HepG2 (cell line): ENCODE data around the gene PRKAG1. TPM values are rescaled to one million over a fixed set of nuclear protein-coding genes. Genes with fewer than 3 reads are reported as not detected.

Source experiments
- ARHGAP35 ChIP-seq: sonication (generic); formaldehyde crosslinking; IDR thresholded peaks from 2 replicates; pipeline ENCODE4 v1.9.0; 2022; ENCODE audit warnings: mild to moderate bottlenecking, inconsistent platforms, moderate library complexity, missing genetic modification reagents, borderline replicate concordance
- ARID3A ChIP-seq: IDR thresholded peaks from 2 replicates; pipeline ENCODE4 v1.6.1; 2012; ENCODE audit warnings: low read depth, low read length, improper control_type of control experiment
- DNMT3B ChIP-seq: conservative IDR thresholded peaks from 2 replicates; pipeline ENCODE4 v1.6.1; 2016; ENCODE audit warnings: missing biosample characterization, control low read depth
- FOXC1 ChIP-seq: sonication (generic); formaldehyde crosslinking; IDR thresholded peaks from 2 replicates; pipeline ENCODE4 v1.8.0; 2022; ENCODE audit warnings: mild to moderate bottlenecking, missing genetic modification reagents, borderline replicate concordance
- HNRNPUL1 ChIP-seq: fragments of 200-400 bp; formaldehyde crosslinking; IDR thresholded peaks from 2 replicates; pipeline ENCODE4 v1.6.1; 2017; ENCODE audit warnings: low read depth, mild to moderate bottlenecking, low read length, moderate library complexity
- HOXA7 ChIP-seq: sonication (generic); formaldehyde crosslinking; IDR thresholded peaks from 2 replicates; pipeline ENCODE4 v1.8.1; 2022; ENCODE audit warnings: mild to moderate bottlenecking, missing genetic modification reagents, moderate library complexity
- KAT2B ChIP-seq: fragments of 150-350 bp; IDR thresholded peaks from 2 replicates; pipeline ENCODE4 v1.6.1; 2014; ENCODE audit warnings: low read depth, low read length, borderline replicate concordance
- KLF11 ChIP-seq: IDR thresholded peaks from 2 replicates; pipeline ENCODE4 v1.6.1; 2016; ENCODE audit warnings: missing compliant biosample characterization
- MYC ChIP-seq: sonication (generic); formaldehyde crosslinking; IDR thresholded peaks from 2 replicates; pipeline ENCODE4 v1.9.0; 2021; ENCODE audit warnings: missing genetic modification reagents, borderline replicate concordance
- PCBP2 ChIP-seq: fragments of 200-400 bp; formaldehyde crosslinking; optimal IDR thresholded peaks from 2 replicates; pipeline ENCODE3; 2018; ENCODE audit warnings: low read length, low read depth; ENCODE audit not compliant: poor library complexity, severe bottlenecking
- RBAK ChIP-seq: sonication (generic); formaldehyde crosslinking; IDR thresholded peaks from 2 replicates; pipeline ENCODE4 v1.5.1; 2020; ENCODE audit warnings: mild to moderate bottlenecking, missing genetic modification reagents
- RNF219 ChIP-seq: sonication (generic); formaldehyde crosslinking; IDR thresholded peaks from 2 replicates; pipeline ENCODE4 v1.5.0; 2020; ENCODE audit warnings: mild to moderate bottlenecking, missing genetic modification reagents
- SMARCE1 ChIP-seq: fragments of 450-650 bp; IDR thresholded peaks from 2 replicates; pipeline ENCODE4 v1.6.1; 2017; ENCODE audit warnings: borderline replicate concordance
- TARDBP ChIP-seq: sonication (generic); formaldehyde crosslinking; IDR thresholded peaks from 2 replicates; pipeline ENCODE4 v1.8.0; 2022; ENCODE audit warnings: mild to moderate bottlenecking, missing genetic modification reagents
- ZBTB37 ChIP-seq: sonication (generic); formaldehyde crosslinking; IDR thresholded peaks from 2 replicates; pipeline ENCODE4 v1.4.0; 2020; ENCODE audit warnings: mild to moderate bottlenecking, missing genetic modification reagents
- ZNF678 ChIP-seq: sonication (generic); formaldehyde crosslinking; IDR thresholded peaks from 2 replicates; pipeline ENCODE4 v1.4.0; 2020; ENCODE audit warnings: mild to moderate bottlenecking, missing genetic modification reagents
- ZNF792 ChIP-seq: IDR thresholded peaks from 2 replicates; pipeline ENCODE4 v1.6.1; 2016
- ZNF816 ChIP-seq: sonication (generic); formaldehyde crosslinking; IDR thresholded peaks from 2 replicates; pipeline ENCODE4 v1.8.0; 2022; ENCODE audit warnings: missing genetic modification reagents, mild to moderate bottlenecking, borderline replicate concordance
- polyA plus RNA-seq, 8 experiments: library from polyadenylated mRNA; depleted of rRNA in 3 of 8; stranded (reverse) in 7 of 8; unstranded in 1 of 8; fragments of >200 nt; fragmentation: Illumina TruSeq in 4 of 8; extraction: Trizol in 4 of 8; gene quantifications; 2 replicates each; pipeline versions ENCODE4 v1.2.1 to v1.2.3, GENCODE V29; 2011 to 2016; ENCODE audit warnings: low read depth in 4 of 8, missing spikeins in 1 of 8, mixed read lengths in 1 of 8; ENCODE audit not compliant: insufficient read depth in 1 of 8
- total RNA-seq, 5 experiments: library from RNA; depleted of rRNA; stranded (reverse); fragments of >200 nt; fragmentation: Illumina TruSeq; extraction: Trizol; gene quantifications; 2 replicates each; pipeline ENCODE4 v1.2.3, GENCODE V29; 2016; ENCODE audit warnings: low read depth in 1 of 5

The PRKAG1 gene
- total and polyA plus RNA-seq, 2 of the 13 experiments (the other 11 are each of a cell fraction or from before 2014, with no cell fraction given) = 26.1 to 32.8 TPM

GRCh38 chr12:49060237-49061156 is 41.9 kb upstream of the PRKAG1 start, which contains the start of gene KMT2D (continued):
- peak; percentile 83; the same call in 1 of the 2 replicates for TF ChIP-seq RNF219 (CRISPR knock-in tag)
- TF ChIP-seq ARHGAP35 (CRISPR knock-in tag) = no peak; the same call in 1 of the 2 replicates
- TF ChIP-seq TARDBP (CRISPR knock-in tag) = peak; percentile 80; the same call in 1 of the 2 replicates
- TF ChIP-seq KAT2B = no peak; the same call in 1 of the 2 replicates
- TF ChIP-seq FOXC1 (CRISPR knock-in tag) = peak; percentile 84
- TF ChIP-seq ZNF792 (CRISPR knock-in tag) = peak; percentile 51; the same call in 1 of the 2 replicates
- TF ChIP-seq PCBP2 = peak; percentile 20
- peak; percentile 98 for TF ChIP-seq MYC (CRISPR knock-in tag)
- TF ChIP-seq SMARCE1 = no peak
- no peak for TF ChIP-seq HNRNPUL1
- peak; percentile 87; the same call in 1 of the 2 replicates for TF ChIP-seq HOXA7 (CRISPR knock-in tag)
- TF ChIP-seq DNMT3B (CRISPR knock-in tag) = peak; percentile 94; the same call in 1 of the 2 replicates
- TF ChIP-seq RBAK (CRISPR knock-in tag) = peak; percentile 76; the same call in 1 of the 2 replicates
- TF ChIP-seq ZBTB37 (CRISPR knock-in tag) = peak; percentile 55; the same call in 1 of the 2 replicates
- peak; percentile 57; the same call in 1 of the 2 replicates for TF ChIP-seq KLF11 (CRISPR knock-in tag)
- TF ChIP-seq ARID3A = peak; percentile 31; the same call in 1 of the 2 replicates
- 0 out of 2 replicates have a peak, but pooled peaks have one; percentile 51 for TF ChIP-seq ZNF678 (CRISPR knock-in tag)
- TF ChIP-seq ZNF816 = peak; percentile 94; the same call in 1 of the 2 replicates
